ENCODE data around the gene MKI67. TPM values are rescaled to one million over a fixed set of nuclear protein-coding genes. Genes with fewer than 3 reads are reported as not detected.

MKI67 gene
- total and polyA plus RNA-seq, 2 of the 4 experiments (the other 2 are of a cell fraction): 13.5 to 36.4 TPM

DNA sequence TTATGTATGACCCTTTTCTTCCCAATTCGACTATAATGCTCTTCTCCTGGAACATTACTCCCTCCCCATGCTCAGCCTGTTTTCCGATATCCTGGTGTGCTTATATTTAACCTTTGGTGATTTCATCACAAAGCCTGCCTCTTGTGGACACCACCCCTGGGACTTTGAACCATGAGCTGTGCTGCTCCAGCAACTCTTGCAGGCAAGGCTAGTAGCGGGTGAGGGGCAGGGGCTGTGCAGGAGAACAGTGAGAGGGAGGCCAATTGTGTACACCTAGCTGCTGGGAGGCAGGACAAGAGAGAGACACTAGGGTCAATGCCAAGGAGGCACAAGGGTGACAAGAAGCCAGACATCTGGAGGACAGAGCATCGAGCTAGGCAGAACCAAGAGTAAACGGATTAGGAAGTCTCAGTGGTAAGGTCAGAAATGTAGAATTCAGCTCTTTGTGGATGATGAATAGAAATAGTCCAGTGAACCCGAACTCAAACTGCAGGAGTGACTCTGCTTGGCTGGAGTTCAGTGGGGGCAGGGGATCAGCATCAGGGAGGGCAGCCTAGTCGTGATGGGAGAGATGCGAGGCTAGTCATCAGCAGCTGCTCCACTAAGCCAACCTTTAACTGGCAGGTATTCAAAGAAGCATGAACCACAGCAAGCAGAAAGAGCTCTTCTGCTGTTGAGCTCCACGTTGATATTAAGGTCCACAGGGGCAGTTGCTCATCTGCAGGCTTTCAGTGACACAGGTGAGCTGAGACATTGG lies 31.0 kb upstream of the MKI67 start:
- no peak overlapping the region for H2AFZ ChIP-seq (replicated peaks; ENCODE audit: low read length, poor library complexity)
- no peak overlapping the region for H3K23ac ChIP-seq (ENCODE audit: low read depth, low read length)
- no peak overlapping the region for H4K5ac ChIP-seq (ENCODE audit: low read depth, low read length)
- H4K20me1 ChIP-seq (ENCODE audit: insufficient read depth, low read length): no peaks in the 10 kb centered on the region
- peaks cover 8% of the 10 kb centered on the region for H3K27me3 ChIP-seq (ENCODE audit: control insufficient read depth, insufficient read depth, low read length)
- WGBS, 2 experiments (ENCODE audit: extremely low coverage in 2 of 2, insufficient read length in 1 of 2): 32% methylated on average over 5 of the region's 9 CpGs; no CpG with 5 or more reads in 1 of the 2 experiments
- ChIA-PET CTCF (interaction anchor here (1.1 kb wide), 1 partner anchor 88 kb away, joined by 3 read pairs; no protein-coding TSS in a partner anchor), POLR2A (ENCODE audit: unreplicated experiment) (no interaction called here)
- no peak overlapping the region for H3K4me2 ChIP-seq (ENCODE audit: low read depth, low read length)
- in situ Hi-C loops (cut with MboI; ENCODE audit: low sequenced_read_pairs): no loop called here
- H3K4me1 ChIP-seq (ENCODE audit: control insufficient read depth, insufficient read depth, low read length): no peaks in the 10 kb centered on the region
- no peak overlapping the region for H4K8ac ChIP-seq (ENCODE audit: low read depth in 2 of 2, low read length in 2 of 2)
- no peak overlapping the region for H3K18ac ChIP-seq (ENCODE audit: low read depth, low read length)
- dilution Hi-C loops (cut with HindIII; ENCODE audit: low sequenced_read_pairs, unreplicated experiment): no loop called here
- H3K9ac ChIP-seq (ENCODE audit: low read depth, low read length): no peak overlapping the region
- no peak for TF ChIP-seq CEBPB (IDR thresholded peaks at IDR 0.05; ENCODE audit: low read depth, low read length)
- no peak for TF ChIP-seq POLR2A (IDR thresholded peaks at IDR 0.05; ENCODE audit: low read depth, low read length)
- no peak for TF ChIP-seq MXI1 (IDR thresholded peaks at IDR 0.05; ENCODE audit: borderline replicate concordance, low read depth, low read length)
- no peak for TF ChIP-seq MAFK (IDR thresholded peaks at IDR 0.05; ENCODE audit: low read depth, low read length)
- no peak for TF ChIP-seq NFE2L2 (IDR thresholded peaks at IDR 0.05; ENCODE audit: low read depth, low read length)
- no peak for TF ChIP-seq RAD21 (IDR thresholded peaks at IDR 0.05; ENCODE audit: low read length)
- TF ChIP-seq FOS (IDR thresholded peaks at IDR 0.05; ENCODE audit: low read depth, low read length): no peak
- TF ChIP-seq BHLHE40 (IDR thresholded peaks at IDR 0.05; ENCODE audit: low read depth, low read length): no peak
- TF ChIP-seq CTCF (conservative IDR thresholded peaks at IDR 0.05; ENCODE audit: low read depth, low read length): no peak
- TF ChIP-seq, protein P1, sequence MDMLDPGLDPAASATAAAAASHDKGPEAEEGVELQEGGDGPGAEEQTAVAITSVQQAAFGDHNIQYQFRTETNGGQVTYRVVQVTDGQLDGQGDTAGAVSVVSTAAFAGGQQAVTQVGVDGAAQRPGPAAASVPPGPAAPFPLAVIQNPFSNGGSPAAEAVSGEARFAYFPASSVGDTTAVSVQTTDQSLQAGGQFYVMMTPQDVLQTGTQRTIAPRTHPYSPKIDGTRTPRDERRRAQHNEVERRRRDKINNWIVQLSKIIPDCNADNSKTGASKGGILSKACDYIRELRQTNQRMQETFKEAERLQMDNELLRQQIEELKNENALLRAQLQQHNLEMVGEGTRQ (IDR thresholded peaks at IDR 0.05; ENCODE audit: low read depth, low read length): no peak
- no peak overlapping the region for H2BK15ac ChIP-seq (ENCODE audit: low read depth, low read length)
- no peak overlapping the region for H2BK5ac ChIP-seq (ENCODE audit: low read depth, low read length, poor library complexity, severe bottlenecking)
- no peaks in the 10 kb centered on the region for H3K36me3 ChIP-seq (ENCODE audit: control insufficient read depth, insufficient read depth, low read length)
- H3K9me3 ChIP-seq (ENCODE audit: control insufficient read depth, insufficient read depth, low read length): no peaks in the 10 kb centered on the region
- no peak overlapping the region for H3K4ac ChIP-seq (ENCODE audit: low read depth, low read length)
- no TSS peak for BruUV-seq (replicated peaks)
- no peak overlapping the region for H2BK20ac ChIP-seq (ENCODE audit: low read depth, low read length)
- H2AK9ac ChIP-seq (replicated peaks; ENCODE audit: low read depth, low read length, poor library complexity): no peak overlapping the region
- intact Hi-C loops (cut with micrococcal nuclease): loop anchor here (10.0 kb wide), 1 partner anchor 252 kb away; the partner anchor contains the start of gene PTPRE
- no peak for ATAC-seq (ENCODE audit: low read depth)
- no peak for DNase-seq
- H2AK5ac ChIP-seq (ENCODE audit: low read depth, low read length): no peak overlapping the region
- no peak overlapping the region for H3K27ac ChIP-seq (ENCODE audit: insufficient read depth, low read length)
- no peak overlapping the region for H2BK120ac ChIP-seq (ENCODE audit: low read depth, low read length)
- no peaks in the 10 kb centered on the region for H3K79me1 ChIP-seq (ENCODE audit: low read depth in 1 of 2, low read length in 2 of 2)
- H3K56ac ChIP-seq (ENCODE audit: extremely low read depth, insufficient read depth, low read length): no peak overlapping the region
- H3K14ac ChIP-seq (replicated peaks; ENCODE audit: low read depth, low read length): no peak overlapping the region
- no peaks in the 10 kb centered on the region for H3K9me1 ChIP-seq (ENCODE audit: insufficient read depth, low read length)
- H3K4me3 ChIP-seq (ENCODE audit: insufficient read depth, low read depth, low read length): no peak overlapping the region
- no peak overlapping the region for H4K91ac ChIP-seq (ENCODE audit: insufficient read depth, low read depth, low read length)
